GM18873 (cell line): ENCODE data around the gene MKRN1.
"Not testable (repeated sequence)": the region's sequence is repeated elsewhere in the genome, so short reads cannot be mapped to it uniquely, and the experiment has no call there.

Experiments
- ATAC-seq: cut with Tn5 transposase; IDR thresholded peaks from one replicate; pipeline ENCODE4 v1.9.1; 2021; ENCODE audit warnings: mild to moderate bottlenecking, moderate library complexity, moderate number of reproducible peaks; ENCODE audit not compliant: unreplicated experiment, low FRiP score

MKRN1 gene

GRCh38 chr7:140479062-140479738, at the start of gene MKRN1:
Gene MKRN1 (minus strand): TSS chr7:140479505. CDS start chr7:140479344, 161 bp downstream.
- peak; percentile 84 for ATAC-seq

- no peak for ATAC-seq
Measured at GRCh38 chr7:140526787-140527664, 47.7 kb upstream of the MKRN1 start.

- ATAC-seq: no peak
Measured at GRCh38 chr7:140526214-140526613, 46.9 kb upstream of the MKRN1 start.

- no peak for ATAC-seq
Measured at GRCh38 chr7:140525743-140526142, 46.4 kb upstream of the MKRN1 start.

GRCh38 chr7:140521421-140521820, 42.1 kb upstream of the MKRN1 start:
- ATAC-seq: no peak

DNA sequence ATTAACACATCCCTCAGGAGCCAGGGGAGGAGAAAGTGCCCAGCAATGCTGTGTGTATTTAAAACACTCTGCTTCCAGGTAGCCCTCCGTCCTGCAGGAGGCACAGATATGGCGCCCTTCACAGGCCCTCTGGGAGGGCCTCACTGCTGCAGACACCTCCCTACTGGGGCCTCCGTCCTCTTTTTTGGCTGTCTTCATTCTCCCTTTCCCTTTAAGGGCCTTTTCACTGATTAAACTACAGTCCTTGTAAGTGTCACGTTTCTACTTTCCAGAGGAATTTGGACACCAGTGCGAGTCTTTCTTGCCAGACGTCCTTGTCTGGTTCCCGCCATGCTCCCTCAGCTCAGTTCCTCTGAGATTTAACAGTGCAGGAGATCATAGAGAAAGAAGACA, 39.7 kb upstream of the MKRN1 start:
- no peak for ATAC-seq

GRCh38 chr7:140518370-140519006, 39.2 kb upstream of the MKRN1 start:
- no peak for ATAC-seq

- no peak for ATAC-seq
Measured at GRCh38 chr7:140517546-140518369, 38.5 kb upstream of the MKRN1 start.

- no peak for ATAC-seq
Measured at GRCh38 chr7:140512317-140513000, 33.2 kb upstream of the MKRN1 start.

DNA sequence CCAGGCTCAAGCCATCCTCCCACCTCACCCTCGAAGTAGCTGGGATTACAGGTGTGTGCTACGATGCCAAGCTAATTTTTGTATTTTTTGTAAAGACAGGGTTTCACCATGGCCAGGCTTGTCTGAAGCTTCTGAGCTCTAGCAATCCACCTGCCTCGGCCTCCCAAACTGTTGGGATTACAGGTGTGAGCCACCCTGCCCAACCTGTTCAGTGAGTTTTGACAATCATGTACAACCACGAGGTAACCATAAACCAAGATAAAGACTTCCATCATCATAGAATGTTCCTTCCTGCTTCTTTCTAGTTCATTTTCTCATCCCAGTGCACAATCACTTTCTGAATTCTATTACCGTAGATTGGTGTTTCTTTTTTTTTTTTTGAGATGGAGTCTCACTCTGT, 30.5 kb upstream of the MKRN1 start:
- no peak for ATAC-seq

DNA sequence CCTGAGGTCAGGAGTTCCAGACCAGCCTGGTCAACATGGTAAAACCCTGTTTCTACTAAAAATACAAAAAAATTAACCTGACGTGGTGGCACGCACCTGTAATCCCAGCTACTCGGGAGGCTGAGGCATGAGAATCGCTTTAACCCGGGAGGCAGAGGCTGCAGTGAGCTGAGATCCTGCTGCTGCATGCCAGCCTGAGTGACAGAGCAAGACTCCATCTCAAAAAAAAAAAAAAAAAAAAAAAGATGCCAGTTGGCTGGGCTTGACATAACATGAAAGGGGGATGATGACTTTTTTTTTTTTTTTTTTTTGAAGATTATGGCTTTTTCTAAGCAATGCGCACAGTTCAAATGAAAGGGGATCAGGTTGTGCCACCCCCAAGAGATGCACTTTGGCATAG, 28.3 kb upstream of the MKRN1 start:
- ATAC-seq: not testable (repeated sequence)

- no peak for ATAC-seq
Measured at GRCh38 chr7:140506788-140507464, 27.6 kb upstream of the MKRN1 start.

DNA sequence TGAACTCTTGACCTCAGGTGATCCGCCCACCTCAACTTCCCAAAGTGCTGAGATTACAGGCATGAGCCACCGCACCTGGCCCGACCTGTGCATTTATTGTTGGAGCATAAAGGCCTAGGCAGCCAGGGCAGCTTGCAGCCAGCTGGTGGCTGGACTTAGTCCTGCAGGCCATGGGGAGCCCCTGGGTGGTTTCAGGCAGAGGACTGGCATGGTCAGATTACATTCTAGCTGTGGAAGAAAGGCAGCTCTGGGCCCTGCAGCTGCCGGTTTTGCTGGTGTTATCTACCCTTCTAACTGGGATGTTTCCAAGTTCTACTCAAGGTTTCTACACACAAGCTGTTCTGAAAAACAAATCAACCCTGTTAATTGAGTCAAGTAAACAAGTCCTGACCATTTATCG, 22.7 kb upstream of the MKRN1 start:
- no peak for ATAC-seq

- not testable (repeated sequence) for ATAC-seq
Measured at GRCh38 chr7:140497807-140498206, 18.5 kb upstream of the MKRN1 start.

GRCh38 chr7:140497241-140497769, 18.0 kb upstream of the MKRN1 start:
- no peak for ATAC-seq

GRCh38 chr7:140495514-140496097, 16.3 kb upstream of the MKRN1 start:
- no peak for ATAC-seq

- ATAC-seq: no peak
Measured at GRCh38 chr7:140494867-140495266, 15.6 kb upstream of the MKRN1 start.

GRCh38 chr7:140489026-140489359, 9.7 kb upstream of the MKRN1 start:
- ATAC-seq: no peak
